Measurements from ENCODE around the gene DPCD.
A peak's percentile ranks its signal among the peaks of the same experiment; 100 is the strongest.

The DPCD gene

DNA sequence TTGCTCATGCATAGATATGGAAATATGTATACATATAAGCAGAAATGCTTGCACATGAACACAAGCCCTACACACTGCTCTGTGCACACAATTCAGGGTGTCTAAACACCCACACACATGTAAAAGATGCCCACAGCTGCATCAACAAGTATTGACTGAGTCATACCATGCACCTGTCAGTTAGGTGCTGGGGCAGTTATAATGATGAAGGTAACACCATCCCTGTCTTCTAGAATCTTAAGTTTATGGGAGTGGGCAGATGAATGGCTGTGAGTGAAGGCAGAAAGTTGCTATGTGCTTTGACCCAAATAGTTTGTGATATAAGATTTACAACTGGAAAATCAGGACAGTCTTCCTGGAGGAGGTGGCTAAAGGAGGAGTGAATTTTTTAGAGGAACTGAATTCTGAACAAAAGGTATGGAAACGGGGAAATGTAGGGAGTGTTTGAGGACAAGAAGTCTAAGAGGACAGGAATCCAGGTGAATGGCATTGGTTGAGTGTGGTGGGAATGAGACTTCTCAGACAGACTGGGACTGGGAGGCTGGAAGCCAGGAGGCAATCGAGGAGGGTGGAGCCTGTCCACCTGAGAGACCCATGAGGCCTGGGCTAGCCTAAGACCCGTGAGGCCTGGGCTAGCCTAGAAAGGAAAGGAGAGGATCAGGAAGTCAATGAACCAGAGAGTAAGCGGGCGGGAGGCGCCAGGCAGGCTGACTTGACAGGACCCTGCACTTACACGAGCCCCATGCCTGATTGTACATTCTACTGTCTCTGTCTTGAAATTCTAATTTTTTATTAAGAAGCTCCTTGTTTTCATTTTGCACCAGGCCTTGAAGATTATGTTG lies 20.7 kb upstream of the DPCD start:
- DNase-seq: no peak

DNA sequence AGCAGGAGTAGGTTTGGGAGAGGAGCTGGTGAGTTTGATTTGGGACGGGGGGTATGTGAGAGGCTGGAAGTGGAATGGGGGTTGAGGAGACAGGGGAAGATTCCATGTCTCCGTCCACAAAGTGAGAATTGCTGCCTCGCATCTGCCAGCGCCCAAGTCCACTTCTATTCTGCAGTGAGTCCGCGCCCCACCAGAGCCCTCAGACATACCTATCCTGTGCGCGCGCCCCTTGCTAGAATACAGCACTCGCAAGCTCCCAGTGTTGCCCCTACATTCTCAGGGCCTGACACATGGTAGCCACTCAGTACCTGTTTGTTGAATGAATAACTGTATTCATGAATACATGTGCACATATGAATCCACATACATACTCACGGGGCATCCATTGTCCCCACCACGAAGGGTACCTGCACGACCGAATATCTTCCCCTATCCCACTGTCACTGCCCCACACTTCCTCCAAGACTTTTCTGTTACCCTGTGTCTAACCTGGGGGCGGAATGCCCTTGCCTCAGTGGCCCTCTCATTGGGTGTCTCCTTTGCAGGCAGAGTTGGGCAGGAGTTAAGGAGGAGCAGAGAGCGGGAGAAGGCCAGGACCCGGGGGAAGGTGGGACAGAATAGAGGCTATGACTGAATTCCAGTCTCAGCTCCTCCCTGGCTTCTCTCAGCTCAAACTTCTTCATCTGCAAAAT lies 19.9 kb upstream of the DPCD start:
- no peak for DNase-seq

DNA sequence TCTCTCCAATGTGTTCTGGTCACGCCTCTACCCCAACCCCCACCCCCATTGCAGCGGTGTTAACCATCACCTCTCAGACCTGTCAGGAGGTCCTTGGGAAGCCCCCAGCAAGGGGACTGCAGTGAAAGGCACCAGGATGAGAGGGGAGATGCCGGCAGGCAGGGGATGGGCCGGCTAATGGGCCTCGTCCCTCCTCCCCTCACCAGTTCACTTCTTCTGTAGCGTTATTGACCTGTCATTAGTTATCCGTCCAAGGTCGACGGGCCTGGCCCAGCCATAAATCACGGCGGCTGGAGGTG lies 18.8 kb upstream of the DPCD start:
- DNase-seq: no peak

DNA sequence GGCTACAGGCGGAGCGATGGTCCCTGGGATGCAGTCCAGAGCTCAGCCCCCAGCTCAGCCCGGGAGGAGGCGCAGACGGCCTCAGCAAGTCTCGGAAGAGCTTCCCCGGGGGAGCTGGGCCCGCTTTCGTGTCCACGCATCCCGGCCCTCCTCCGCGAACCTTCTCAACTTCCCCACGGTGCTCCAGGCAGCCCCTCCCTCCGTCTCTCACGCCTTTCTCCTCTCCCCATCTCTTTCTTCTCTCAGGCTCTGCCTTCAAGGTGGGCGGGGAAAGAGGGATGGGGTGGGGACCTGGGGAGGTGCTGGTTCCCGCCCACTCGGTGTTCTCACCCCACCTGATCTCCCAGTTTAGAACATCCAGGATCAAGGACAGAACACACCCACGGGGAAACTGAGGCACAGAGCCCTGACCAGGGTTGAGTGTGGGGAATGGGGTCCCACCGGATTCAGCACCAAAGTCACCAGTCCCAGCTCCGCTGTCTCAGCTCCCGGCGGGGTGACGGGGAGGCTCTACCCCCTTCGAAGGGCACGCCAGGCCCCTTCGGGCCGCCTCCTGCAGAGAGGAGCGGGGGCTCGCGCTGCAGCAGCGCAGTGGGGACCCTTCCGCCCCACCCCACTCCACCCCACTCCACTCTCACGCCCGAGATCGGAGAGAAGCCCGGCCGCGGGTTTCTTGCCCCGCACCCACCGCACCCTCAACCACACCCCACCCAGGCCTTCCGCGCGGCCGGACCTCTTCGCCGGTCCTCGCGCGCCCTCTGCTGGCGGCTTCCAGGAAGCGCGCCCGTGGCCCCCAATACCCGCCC lies 18.3 kb upstream of the DPCD start:
- peak; percentile 86 for DNase-seq

DNA sequence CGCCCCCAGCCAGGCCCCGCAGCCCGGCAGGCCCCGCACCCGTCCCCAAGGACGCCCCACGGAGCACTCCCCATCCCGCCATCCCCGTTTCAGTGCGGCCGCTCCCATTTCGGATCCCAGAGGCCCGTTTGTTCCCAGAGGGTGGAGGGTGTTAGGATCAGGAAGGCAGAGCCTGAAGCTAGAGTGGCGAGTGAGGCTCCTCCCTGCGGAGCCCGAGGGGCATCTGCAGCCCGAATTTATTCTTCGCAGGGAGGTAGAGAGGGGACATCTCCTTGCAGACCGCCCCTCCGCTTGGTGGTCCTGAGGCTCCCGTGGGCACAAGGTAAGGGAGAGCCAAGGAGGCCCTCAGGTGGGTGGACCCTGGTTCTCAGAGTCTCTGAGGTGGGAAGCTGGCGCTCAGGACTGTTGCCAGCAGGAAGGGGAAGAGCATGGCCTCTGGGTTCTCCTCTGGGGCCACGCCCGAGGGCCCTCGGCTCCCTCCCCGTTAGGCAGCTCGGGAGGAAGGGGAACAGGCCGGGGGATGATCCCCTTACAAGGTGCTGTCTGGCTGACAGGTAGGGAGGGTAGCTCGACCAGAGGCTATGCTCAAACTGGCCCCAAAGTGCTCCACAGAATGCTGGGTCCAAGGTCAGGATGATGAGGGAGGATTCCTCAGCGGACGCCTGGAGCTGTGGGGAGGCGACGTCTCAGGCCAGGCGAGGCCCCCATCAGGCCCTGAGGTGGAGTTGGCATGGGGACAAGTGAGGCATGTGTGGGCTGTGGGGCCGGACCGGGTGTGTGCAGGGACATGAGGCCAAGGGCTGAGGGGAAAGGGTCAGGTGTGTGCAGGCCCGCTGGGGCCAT lies 17.5 kb upstream of the DPCD start:
- no peak for DNase-seq

DNA sequence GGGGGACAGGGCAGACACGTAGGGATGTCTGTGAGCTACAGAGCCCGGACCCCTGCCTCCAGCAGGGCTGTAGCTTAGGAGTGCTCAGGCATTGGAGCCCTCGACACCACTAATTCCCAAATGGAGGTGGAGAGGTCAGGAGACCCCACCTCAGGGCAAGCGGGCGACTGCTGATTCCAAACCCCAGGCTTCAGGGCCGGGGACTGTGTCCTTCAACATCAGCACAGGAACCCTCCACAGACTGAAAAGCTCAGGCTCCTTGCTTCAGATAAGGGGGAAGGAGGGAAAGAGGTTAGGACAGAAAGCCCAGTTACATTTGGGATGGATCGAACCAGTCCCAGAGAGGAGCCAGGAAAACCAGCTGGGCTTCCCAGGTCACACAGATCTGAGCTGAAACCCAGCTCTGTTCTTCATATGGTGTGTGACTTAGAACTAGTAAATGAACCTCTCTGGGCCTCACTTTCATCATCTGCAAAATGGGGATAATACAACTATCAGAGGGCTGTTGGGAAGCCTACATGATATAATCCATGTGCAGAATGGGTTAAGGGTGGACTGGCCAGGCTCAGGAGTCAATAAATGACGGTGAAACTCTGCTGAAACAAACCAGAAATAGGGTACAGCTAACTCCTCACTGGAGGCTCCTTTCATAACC lies 16.7 kb upstream of the DPCD start:
- DNase-seq: no peak

DNA sequence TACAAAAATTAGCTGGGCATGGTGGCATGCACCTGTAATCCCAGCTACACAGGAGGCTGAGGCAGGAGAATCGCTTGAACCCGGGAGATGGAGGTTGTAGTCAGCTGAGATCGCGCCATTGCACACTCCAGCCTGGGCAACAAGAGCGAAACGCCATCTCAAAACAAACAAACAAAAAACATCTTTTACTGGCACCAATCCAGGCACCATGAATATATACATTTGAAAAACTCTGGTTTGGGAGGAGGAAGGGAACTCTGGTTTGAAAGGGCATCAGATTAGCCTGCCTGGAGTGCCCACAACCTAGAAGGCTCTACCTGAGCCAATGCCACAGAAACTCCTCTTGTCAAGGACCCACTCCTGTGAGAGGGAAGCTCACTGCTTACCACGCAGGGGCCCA lies 16.0 kb upstream of the DPCD start:
- no peak for DNase-seq

DNA sequence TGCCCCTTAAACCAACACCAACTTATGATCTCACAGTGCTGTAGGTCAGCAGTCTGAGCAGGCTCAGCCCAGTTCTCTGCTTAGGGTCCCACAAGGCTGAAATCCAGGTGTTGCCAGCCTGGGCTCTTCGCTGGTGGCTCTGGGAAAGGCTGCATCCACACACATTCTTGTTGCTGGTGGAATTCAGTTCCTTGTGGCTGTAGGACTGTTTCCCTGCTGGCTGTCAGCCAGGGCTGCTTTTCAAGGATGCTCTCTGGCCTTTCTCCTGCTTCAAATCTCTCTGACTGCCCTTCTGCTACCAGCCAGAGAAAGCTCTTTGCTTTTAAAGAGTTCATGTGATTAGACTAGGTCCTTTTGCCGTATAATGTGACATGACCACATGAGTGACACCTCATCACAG lies 15.3 kb upstream of the DPCD start:
- no peak for DNase-seq

DNA sequence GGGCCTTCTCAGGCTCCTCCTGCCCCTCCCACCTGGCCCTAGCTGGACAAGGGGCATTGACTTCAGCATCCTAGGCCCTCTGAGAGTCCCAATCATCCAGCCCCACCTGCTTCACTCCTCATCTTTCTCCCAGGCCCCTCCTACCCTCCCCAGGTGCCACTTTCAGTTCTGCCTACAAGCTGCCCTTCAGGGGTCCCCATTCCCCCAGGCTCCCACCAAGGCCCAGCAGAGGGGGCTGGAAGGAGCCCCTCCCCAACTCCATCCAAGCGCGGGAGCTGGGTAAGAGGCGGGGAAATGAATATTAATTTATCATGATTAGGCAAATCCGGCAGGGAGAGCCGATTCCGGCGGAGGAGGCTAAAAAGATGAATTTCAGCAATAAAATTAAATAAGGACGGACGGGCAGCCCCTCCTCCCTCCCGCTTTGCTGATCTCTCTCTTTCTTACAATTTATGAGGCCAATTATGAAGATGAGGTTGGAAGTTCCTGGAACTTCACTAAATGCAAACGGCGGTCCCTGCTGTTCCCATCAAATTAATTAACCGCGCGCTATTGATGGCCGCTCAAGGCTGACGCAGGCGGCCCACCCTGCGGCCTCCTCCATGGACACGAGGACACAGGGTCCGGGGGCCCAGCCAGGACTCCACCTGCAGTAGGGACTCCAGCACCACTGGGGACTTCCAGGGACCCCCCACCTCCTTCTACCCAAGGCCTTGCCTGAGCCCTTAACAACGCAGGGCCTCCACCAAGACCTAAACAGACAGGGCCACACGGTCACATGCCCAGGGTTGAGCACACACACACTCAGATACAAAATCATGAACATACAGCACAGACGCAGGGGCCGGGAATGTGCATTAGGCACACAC lies 14.0 kb upstream of the DPCD start:
- DNase-seq: no peak

DNA sequence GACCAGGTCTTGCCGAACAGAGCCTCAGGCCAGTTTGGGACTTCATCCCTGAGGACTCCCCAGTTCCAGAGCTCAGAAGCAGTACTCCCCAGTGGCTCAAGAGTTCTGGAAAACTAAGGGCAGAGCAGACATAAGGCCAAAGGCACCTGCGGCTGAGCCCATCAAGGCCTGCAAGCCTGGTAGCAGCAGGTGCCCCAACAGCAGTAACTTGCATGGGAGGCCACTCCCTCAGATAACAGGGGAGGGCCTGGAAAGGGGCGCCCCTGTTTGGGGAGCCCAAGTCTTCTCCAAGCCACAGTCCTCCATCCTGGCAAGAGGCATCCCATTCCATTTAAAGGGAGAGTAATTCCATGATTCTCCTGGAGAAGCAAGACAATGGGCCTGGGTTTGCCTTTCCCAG lies 13.0 kb upstream of the DPCD start:
- DNase-seq: no peak

DNA sequence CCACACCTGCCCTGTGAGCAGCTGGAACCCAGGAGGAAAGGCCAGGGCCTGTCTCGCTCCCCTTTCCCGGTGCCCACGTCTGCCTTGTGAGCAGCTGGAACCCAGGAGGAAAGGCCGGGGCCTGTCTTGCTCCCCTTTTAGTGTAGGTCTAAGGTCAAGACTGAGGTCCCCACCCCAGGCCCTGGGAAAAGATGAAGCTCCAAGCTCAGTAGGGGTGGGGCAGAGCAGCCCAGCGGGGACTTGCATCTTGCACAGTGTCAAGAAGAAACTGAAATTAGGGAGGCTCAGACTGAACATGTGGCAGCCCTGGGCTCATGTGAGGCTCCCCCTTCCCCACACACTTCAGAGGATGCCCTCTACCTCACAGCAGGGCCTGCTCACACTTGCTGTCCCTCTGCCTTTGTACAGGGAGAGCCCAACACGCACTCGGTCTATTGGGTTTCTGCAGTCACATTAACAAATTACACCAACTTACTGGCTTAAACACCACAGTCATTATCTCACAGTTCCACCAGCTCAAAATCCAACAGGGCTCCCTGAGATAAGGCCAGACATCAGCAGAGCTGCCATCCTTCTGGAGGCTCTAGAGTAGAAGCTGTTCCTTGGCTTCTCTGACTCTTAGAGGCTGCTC lies 12.4 kb upstream of the DPCD start:
- DNase-seq: no peak

DNA sequence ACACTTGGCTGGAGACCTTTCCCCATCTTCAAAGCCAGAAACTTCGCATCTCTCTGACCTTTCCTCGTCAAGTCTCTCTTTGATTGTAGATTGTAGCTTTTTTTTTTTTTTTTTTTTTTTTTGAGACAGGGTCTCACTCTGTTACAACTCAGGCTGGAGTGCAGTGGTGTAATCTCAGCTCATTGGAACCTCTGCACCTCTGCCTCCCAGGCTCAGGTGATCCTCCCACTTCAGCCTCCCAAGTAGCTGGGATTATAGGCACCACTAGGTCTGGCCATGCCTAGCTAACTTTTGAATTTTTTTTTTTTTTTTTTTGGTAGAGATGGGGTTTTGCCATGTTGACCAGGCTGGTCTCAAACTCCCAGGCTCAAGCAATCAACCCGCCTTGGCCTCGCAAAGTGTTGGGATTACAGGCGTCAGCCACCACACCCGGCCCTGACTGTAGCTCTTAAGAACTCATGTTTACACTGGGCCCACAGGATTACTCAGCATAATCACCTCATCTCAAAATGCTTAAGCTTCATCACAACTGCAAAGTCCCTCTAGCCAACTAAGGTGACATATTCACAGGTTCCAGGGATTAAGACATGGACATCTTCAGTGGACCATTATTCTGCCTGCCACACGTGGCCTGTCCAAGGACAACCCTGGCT lies 11.8 kb upstream of the DPCD start:
- DNase-seq: no peak

DNA sequence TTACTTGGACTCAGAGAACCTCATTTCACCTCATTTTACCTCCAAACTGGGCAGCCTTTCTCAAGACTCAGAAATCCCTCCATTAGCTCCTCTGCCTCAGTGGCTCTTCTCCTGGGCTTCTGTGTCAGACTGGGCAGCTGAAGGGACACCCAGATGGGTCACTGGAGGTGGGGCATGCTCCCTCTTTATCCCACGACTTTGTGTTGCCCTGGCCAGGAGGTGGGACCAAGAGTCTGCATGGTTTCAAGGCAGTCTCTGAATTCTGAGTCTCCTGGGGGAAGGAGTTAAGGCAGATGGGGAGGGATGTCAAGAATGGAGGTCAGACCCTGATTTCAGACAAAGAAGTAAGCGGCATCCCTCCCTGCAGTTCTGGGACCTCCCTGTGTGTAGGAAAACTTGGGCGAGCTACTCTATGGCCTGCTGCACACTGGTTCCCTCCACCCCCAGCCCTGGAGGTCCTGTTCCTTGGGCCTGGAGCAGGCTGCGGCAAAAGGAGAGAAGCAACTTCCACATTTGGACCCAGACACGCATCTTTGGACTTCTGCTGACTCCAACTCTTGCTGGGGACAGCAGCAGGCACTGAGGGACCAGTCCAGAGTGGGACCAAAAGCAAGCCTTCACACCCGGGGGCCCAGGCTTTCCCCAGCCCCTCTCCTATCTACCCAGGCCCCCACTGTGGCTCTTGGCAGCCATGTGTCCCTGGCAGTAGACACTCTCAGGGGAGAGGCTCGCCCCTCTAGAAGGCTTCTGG lies 10.8 kb upstream of the DPCD start:
- DNase-seq: no peak

DNA sequence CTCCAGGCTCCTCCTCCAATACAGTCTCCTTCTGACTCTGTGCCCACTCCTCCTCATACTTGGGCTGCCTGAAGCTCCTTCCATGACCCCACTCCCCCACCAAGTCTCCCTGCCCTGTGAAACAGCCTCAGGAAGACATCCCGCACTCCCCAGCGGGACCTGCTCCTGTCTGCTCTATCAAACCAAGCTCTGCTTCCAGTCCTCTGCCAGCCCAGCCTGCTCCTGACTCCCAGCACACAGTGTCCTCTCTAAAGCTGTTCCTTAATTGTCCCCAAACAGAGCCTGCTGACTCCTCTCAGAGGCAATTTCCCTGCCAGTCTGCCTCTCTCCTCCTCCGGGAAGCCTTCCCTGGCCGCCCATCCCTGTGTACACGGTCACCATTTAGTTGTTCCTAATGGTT lies 9.9 kb upstream of the DPCD start:
- no peak for DNase-seq

DNA sequence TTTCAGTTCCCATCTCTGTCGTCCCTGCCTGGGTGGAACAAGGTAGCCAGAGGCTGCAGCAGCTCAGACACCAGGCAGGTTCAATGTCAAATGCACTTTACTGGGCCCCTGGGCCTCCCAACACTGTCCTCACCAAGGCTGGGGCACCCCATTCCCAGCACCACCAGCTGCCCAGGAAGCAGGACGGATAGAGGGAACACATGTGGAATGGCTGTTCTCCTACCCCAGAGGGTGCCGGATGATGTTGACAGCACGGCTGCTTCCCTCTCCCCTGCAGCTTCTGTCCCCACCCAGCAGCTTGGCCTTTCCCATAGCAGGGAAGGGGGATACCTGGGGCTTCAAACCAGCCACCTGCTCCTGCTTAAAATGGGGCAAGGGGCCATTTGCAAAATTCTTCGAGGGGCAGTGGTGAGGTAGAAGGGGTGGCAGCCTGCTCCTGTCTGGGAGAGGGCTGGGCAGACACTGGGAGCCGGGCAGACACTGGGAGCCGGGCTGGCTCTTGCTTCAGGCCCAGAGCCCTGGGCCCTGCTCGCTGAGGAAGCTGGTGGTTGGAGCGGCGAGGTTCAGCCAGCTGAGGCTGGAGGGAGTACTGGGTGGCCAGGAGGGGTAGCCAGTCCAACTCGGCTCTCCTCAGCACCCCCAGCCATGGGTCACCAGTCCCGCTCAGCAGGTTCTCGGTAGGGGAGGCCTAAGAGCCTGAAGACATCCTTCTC lies 9.2 kb upstream of the DPCD start:
- DNase-seq: no peak

DNA sequence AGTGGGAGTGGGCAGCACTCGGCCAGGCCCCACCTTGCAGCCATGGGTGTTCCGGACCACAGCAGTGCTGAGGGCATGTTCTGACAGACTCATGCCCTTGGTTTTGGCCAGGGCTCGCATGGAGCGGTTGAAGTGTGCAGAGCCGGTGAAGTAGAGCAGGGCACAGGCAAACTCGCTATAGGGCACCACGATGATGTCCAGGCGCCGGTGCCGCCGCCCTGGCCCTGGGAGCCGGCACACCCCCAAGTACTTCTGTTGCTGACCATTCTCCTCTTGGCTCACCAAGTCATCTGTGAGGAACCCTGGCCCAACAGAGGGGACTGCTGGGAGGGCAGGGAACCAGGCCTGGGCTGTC lies 8.6 kb upstream of the DPCD start:
- no peak for DNase-seq

DNA sequence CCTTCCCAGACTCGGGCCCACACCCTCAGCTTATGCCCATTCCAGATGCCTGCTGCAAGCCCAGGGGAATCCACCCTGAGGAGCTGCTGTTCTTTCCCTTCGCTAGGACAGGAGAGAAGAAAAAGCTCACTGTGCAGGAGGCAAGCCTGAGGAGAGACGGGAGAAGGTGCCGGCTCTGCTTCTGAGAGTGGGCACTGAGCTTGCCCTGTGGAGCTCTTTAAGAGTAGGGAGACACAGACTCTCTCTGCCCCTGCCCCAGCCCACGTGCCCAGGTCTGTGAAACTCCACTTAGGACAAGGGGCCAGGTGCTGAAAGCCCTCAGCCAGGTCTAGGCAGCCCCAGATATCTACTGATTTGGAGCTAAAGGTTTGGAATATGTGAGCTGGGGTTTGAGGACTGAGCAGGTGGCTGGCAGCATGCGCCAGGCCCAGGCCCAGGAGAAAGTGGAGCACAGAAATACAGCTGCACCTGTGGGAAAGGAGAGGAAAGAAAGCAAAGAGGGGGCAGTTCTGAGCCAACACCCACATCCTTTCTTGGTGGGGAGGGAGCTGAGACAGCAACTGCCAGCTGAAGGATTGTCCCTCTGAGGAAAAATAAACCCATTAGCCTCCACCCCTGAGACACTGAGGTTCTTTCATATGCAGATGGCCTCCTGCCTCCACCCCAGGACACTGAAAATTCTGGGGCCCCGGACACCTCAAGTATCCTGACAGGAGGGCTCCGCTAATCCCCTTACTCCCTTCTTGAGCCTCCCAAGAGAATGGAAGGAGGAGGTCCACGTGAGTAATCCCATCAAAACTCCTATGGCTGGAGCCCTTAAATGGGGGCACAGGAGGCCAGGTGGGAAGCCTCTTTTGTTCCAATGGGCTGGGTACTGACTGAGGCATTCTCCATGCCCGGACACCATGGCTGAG lies 7.4 kb upstream of the DPCD start:
- DNase-seq: no peak

DNA sequence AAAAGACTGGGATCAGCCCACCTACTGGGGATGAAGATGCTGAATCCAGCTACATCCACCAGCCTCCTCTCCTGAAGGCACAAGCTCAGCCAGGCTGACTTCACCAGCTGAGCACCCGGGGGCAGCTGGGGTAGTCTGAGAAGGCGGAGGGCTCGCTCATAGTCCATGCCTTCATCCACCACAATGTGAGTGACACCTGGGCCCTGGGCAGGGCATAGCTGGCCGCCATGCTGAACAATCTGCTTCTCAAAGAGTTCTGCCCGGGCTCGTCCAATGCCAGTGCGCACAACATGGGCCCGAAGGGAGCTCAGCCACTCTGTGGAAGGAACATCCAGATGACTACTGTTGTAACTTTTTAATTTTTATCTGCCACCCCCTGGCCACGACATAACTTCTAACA lies 2.3 kb upstream of the DPCD start:
- DNase-seq: no peak

All from right hindlimb (tissue), 1 donor.